Activated T-cell treated with anti-CD3 and anti-CD28 coated beads, Interleukin-2, amount 50 U/mL, for 24 hours (primary cell): ENCODE results near the gene ZNF322.
A peak's percentile ranks its signal among the peaks of the same experiment; 100 is the strongest.
"Not testable (repeated sequence)": the region's sequence is repeated elsewhere in the genome, so short reads cannot be mapped to it uniquely, and the experiment has no call there.

Experiments
- DNase-seq: peaks from one replicate; pipeline ENCODE4 v3.0.0-alpha.2; 2020
- H3K27ac Mint-ChIP-seq: 2 replicates; pipeline ENCODE4 v1.8.0; 2020; ENCODE audit warnings: mild to moderate bottlenecking, mixed read lengths
- H3K27me3 Mint-ChIP-seq: 2 replicates; pipeline ENCODE4 v1.8.0; 2020; ENCODE audit warnings: mixed read lengths
- H3K36me3 Mint-ChIP-seq: 2 replicates; pipeline ENCODE4 v1.8.0; 2020; ENCODE audit warnings: low read depth, mixed read lengths
- H3K4me1 Mint-ChIP-seq: 2 replicates; pipeline ENCODE4 v1.8.0; 2020; ENCODE audit warnings: low read depth, mixed read lengths
- H3K4me3 Mint-ChIP-seq: 2 replicates; pipeline ENCODE4 v1.8.0; 2020; ENCODE audit warnings: mild to moderate bottlenecking, moderate library complexity, mixed read lengths
- H3K9me3 Mint-ChIP-seq: 2 replicates; pipeline ENCODE4 v1.8.0; 2020; ENCODE audit warnings: mixed read lengths

Gene ZNF322, protein sequence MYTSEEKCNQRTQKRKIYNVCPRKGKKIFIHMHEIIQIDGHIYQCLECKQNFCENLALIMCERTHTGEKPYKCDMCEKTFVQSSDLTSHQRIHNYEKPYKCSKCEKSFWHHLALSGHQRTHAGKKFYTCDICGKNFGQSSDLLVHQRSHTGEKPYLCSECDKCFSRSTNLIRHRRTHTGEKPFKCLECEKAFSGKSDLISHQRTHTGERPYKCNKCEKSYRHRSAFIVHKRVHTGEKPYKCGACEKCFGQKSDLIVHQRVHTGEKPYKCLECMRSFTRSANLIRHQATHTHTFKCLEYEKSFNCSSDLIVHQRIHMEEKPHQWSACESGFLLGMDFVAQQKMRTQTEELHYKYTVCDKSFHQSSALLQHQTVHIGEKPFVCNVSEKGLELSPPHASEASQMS

DNA sequence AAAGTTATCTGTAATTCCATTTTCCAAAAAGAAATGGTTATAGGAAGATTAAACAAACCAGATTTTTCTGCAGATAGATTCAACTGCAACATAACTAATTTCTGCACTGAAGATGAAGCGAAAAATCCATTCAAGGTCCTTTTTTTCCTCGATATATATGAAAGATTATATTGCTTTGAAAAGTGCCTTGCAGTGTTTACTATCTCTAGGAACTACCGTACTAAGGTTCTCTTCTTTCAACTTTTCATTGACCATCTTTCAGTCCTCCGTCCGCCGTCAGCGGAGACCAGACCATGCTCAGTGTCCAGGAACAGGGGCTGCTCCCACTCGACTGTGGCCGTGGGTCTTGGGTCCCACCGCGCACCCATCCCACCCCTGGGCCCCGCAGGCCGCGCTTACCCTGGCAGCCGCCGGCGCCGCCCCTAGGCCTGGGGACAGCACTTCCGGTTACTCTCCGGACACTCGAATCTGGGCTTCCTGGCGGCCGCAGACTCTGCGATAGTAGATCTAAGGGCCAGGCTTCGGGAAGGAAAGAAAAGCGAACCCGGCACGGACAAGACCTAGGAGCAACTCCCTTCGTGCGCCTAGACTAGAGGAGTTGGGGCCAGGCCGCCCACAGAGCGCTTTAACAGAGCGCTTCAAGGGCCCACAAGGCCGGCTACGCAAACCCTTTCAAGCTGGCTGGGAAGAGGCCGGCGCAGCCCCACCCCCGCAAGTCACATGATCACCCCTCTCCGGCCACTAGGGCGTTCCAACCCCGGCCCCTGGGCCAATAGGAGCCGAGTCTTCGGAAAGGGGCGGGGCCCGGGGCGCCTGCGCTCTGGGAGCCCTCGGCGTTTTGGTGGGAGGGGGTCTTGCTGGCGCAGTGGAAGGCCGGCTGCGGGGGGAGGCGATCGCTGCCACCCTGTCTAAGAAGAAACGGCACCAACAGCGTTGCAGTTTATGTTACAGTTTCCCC lies at the start of gene ZNF322:
TSS of gene ZNF322 (minus strand) at position 705 of the 958 bp plus-strand sequence. CDS start 21,193 bp downstream, outside the sequence.
- Mint-ChIP-seq H3K4me1 (peaks cover 39% of the 10 kb centered on the region), H3K27me3 (peaks cover 26% of the 10 kb centered on the region), H3K9me3 (no peaks in the 10 kb centered on the region), H3K36me3 (peaks cover 34% of the 10 kb centered on the region), H3K27ac (peak within 1 kb of the TSS; percentile 68), H3K4me3 (peak within 1 kb of the TSS; percentile 82)
- peak; percentile 92 for DNase-seq

DNA sequence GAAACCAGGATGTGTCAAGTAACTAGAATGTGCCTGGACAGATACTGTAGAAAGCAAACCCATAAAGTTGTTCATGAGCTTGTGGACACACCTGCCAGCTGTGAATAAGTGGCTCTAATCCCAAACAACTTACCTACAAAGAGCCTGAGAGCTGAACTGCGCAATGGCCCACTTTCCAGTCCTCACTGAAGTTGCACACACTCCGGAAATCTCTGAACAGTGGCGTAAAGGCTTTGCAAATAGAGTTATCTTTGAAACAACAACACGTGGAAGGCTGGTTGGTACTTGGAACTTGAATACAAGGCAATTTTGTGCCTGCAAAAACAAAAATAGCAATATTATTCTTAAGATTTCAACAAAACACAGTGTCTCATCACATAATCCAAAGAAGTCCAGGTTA lies 46.2 kb upstream of the ZNF322 start:
- not testable (repeated sequence) for DNase-seq, H3K4me3 Mint-ChIP-seq, H3K27ac Mint-ChIP-seq, H3K36me3 Mint-ChIP-seq, H3K27me3 Mint-ChIP-seq, H3K9me3 Mint-ChIP-seq, H3K4me1 Mint-ChIP-seq

DNA sequence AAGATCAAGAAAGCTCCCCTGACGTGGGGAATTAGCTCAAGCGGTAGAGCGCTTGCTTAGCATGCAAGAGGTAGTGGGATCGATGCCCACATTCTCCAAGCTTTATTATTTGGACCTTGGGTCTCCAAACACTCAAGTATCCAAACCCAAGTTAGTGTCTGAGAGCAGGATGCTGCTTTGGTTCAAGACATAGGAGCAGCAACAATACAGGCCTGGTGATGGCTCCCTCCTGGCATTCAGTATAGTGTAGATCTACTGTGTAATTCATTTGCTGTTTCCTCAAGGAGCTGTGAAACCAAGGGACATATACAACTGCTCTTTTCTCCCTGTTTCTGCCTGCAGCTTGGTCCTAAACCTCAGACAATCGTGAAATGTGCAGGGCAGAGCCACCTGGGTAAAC lies 45.8 kb upstream of the ZNF322 start:
- H3K4me1 Mint-ChIP-seq, H3K4me3 Mint-ChIP-seq, H3K36me3 Mint-ChIP-seq, H3K27ac Mint-ChIP-seq, DNase-seq, H3K27me3 Mint-ChIP-seq, H3K9me3 Mint-ChIP-seq: not testable (repeated sequence)

DNA sequence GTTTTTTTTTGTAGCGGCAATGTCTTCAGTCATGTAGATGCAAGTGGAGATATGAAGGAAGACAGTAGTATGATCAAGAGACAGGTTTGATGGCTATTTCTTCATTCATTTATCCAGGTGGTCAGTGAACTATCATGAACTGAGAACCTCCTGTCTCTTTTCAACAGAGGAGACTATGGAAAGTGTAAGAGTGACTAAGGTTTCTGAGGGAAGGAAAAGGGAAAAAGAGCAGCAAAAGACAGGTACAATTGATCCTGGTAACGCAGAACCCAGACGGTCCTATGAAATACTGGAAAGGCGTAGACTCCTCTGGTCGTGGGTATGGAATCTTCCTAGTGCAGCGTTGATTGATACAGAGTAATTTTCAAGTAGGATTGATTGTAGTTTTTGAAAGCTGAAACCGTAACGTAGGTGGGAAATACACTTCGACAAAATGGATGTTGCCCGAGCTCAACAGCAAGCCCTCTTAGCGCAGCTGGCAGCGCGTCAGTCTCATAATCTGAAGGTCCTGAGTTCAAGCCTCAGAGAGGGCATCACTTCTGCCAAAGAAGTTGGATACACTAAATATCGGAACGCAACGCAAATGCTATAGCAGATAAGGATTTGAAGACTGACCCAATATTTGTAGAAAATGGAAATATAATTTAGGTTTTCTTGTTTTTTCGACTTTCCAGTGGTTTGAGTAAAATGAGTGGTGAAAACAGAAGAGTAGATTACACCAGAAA lies 41.6 kb upstream of the ZNF322 start:
- not testable (repeated sequence) for H3K4me1 Mint-ChIP-seq, H3K9me3 Mint-ChIP-seq, H3K27ac Mint-ChIP-seq, H3K36me3 Mint-ChIP-seq, DNase-seq, H3K4me3 Mint-ChIP-seq, H3K27me3 Mint-ChIP-seq

DNA sequence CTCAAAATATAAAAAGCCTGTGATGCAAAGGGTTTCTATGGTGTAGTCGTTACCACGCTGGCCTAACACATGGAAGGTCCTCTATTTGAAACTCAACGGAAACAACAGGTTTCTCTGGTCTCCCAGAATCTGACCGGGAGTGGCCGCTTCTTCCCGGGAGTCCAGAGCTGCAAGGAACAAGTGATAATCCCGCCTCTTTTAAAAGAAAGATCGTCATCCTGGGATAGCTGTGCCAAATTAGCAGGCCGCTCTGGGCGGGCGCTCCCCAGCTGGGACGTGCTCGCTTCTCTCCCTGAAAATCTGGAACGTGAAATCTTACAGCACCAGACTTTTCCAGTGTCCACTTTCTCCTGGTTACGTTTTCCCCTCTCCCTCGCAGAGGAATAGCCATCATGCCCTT lies 38.0 kb upstream of the ZNF322 start:
- not testable (repeated sequence) for H3K4me3 Mint-ChIP-seq, H3K27ac Mint-ChIP-seq, H3K4me1 Mint-ChIP-seq, DNase-seq, H3K36me3 Mint-ChIP-seq, H3K9me3 Mint-ChIP-seq, H3K27me3 Mint-ChIP-seq

DNA sequence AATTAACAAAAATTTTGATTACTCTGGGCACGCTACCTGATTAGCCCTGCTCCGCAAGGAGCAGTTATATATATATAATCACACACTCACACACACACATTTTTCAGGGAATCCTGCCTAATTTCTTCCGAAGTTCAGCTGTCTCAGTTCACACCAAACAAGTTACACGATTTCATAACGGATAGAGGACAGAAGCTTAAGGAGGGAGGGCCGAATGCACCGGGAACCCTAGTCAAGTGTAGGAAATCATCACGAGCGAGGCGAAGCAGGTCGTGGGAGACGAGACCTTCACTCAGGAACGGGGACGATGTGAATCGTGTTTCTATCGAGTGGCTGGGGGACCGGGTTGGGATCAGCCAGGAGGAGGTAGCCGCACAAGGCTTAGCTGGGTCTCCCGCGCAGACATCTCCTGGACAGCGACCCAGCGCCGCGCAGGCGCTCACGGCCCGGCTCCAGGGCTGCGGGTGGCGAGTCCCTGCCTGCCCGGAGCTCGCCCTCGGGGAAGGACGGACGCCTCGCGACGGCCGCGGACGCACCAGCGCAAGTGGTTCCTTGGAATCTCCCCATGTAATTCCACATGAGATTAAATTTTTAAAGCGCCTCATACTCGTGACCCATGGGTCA lies 29.9 kb upstream of the ZNF322 start:
- H3K36me3 Mint-ChIP-seq, DNase-seq, H3K4me1 Mint-ChIP-seq, H3K27ac Mint-ChIP-seq, H3K9me3 Mint-ChIP-seq, H3K4me3 Mint-ChIP-seq, H3K27me3 Mint-ChIP-seq: not testable (repeated sequence)

DNA sequence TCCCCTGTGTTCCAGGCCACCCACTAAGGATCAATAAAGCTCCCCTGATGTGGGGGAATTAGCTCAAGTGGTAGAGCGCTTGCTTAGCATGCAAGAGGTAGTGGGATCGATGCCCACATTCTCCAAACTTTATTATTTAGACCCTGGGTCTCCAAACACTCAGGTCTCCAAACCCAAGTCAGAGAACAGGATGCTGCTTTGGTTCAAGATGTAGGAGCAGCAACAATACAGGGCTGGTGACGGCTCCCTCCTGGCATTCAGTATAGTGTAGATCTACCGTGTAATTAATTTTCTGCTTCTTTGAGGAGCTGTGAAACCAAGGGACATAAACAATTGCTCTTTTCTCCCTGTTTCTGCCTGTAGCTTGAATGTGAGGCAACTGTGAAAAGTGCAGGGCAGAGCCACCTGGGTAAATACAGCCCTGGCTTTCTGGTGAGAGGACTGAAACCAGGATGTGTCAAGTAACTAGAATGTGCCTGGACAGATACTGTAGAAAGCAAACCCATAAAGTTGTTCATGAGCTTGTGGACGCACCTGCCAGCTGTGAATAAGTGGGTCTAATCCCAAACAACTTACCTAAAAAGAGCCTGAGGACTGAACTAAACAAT lies 23.0 kb upstream of the ZNF322 start:
- H3K27ac Mint-ChIP-seq, H3K27me3 Mint-ChIP-seq, H3K4me1 Mint-ChIP-seq, H3K36me3 Mint-ChIP-seq, H3K4me3 Mint-ChIP-seq, H3K9me3 Mint-ChIP-seq, DNase-seq: not testable (repeated sequence)

DNA sequence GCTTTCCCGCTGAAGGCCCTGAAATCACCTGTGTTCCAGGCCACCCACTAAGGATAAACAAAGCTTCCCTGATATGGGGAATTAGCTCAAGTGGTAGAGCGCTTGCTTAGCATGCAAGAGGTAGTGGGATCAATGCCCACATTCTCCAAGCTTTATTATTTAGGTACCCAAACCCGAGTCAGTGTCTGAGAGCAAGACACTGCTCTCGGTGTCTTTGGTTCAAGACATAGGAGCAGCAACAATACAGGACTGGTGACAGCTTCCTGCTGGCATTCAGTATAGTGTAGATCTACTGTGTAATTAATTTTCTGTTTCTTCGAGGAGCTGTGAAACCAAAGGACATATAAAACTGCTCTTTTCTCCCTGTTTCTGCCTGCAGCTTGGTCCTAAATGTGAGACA lies 13.7 kb upstream of the ZNF322 start:
- not testable (repeated sequence) for H3K4me1 Mint-ChIP-seq, DNase-seq, H3K36me3 Mint-ChIP-seq, H3K4me3 Mint-ChIP-seq, H3K27ac Mint-ChIP-seq, H3K9me3 Mint-ChIP-seq, H3K27me3 Mint-ChIP-seq

DNA sequence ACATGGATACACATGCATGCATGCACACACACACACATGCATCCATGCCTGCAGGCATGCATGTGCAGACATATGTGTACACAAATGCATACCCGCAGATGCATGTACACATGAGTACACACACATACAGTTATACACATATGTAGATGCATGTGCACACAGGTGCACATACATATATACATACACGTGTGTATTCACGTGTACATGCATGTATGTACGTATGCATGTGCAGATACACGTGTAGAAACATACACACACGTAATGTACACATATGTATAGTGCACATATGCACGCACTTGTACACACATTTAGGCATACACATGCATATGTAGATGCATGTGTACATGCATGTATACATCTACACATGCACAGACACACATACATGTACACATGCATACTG lies 11.0 kb upstream of the ZNF322 start:
- H3K27me3 Mint-ChIP-seq = peaks cover 10% of the 10 kb centered on the region
- H3K27ac Mint-ChIP-seq, H3K4me1 Mint-ChIP-seq, H3K4me3 Mint-ChIP-seq, H3K9me3 Mint-ChIP-seq, DNase-seq, H3K36me3 Mint-ChIP-seq: not testable (repeated sequence)

DNA sequence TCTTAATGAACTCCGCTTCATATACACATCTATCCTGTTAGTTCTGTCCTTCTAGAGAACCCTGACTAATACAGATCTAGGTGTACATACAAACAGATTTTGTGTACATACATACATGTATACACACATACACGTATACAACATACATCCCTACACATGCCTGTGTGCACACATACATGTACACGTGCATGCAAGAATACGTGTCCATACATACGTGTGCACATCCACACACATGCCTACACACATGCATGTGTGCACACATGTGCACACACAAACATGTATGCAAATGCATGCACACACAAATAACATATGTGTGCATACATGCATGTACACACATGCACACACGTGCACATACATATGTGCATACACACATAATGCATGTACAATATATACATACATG lies 10.5 kb upstream of the ZNF322 start:
- H3K4me3 Mint-ChIP-seq, H3K4me1 Mint-ChIP-seq, H3K9me3 Mint-ChIP-seq, H3K36me3 Mint-ChIP-seq, DNase-seq, H3K27ac Mint-ChIP-seq: not testable (repeated sequence)
- peaks cover 16% of the 10 kb centered on the region for H3K27me3 Mint-ChIP-seq

DNA sequence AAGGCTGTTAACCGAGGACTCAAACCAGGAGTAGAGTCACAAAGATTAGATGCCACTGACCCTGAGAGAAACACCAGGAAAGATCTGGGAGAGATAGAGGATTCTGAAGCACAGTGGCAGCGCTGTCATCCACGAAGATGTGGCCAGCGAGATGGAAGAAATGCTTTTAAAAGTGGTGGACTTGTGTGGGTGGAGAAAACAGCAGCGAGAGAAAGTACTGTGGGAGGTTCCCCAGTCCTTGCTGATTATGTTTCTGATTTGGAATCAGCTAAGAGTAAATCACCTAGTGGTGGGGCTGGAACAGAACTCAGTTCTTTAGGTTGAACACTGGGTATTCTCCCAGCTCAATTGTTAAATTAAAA lies 435 bp upstream of the ZNF322 start:
- Mint-ChIP-seq H3K4me3 (peak overlapping the region; percentile 82), H3K27me3 (peaks cover 32% of the 10 kb centered on the region), H3K27ac (peak overlapping the region; percentile 68), H3K36me3 (peaks cover 28% of the 10 kb centered on the region), H3K9me3 (no peaks in the 10 kb centered on the region), H3K4me1 (peaks cover 36% of the 10 kb centered on the region)
- no peak for DNase-seq

DNA sequence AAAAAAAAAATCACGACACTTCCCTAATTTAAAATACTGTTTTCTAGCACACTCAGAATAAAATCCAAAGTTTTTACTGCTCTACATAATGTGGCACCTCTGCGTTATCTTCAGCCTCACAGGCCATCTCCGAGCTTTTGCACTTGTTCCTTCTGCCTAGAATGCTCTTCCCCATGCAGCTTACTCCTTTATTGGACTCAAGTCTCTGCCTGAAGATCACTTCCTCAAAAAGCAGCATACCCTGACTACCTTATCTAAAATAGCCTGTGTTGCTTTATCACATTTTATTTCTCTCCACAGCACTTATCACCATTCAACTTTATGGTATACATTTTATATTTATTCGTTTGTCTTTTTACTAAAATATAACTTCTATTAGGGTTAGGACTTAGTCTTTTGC lies 2.3 kb downstream of the ZNF322 start:
- H3K27ac Mint-ChIP-seq = no peak overlapping the region
- no peak for DNase-seq

DNA sequence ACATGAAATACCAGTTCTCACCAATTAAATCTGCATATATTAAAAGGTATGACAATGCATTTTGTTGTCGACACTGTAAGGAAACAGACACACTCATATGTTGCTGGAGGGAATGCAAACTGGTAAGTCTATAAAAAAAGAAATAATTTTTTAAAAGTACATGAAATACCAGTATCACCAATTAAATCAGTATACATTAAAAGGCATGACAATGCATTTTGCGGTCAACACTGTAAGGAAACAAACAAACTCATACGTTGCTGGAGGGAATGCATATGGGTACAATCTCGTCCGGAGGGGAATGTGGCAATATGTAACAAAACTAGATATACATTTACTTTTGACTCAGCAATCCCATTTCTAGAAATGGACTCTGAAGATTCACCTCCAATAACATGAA lies 6.5 kb downstream of the ZNF322 start:
- no peak overlapping the region for H3K27ac Mint-ChIP-seq
- no peak for DNase-seq
- H3K36me3 Mint-ChIP-seq = peaks cover 83% of the 10 kb centered on the region
- no peaks in the 10 kb centered on the region for H3K27me3 Mint-ChIP-seq
- peaks cover 14% of the 10 kb centered on the region for H3K9me3 Mint-ChIP-seq
- no peak overlapping the region for H3K4me3 Mint-ChIP-seq
- peaks cover 32% of the 10 kb centered on the region for H3K4me1 Mint-ChIP-seq

More for the DNA sequence above, 2.3 kb downstream of the ZNF322 start:
- Mint-ChIP-seq H3K27me3 (peaks cover 7% of the 10 kb centered on the region), H3K36me3 (peaks cover 51% of the 10 kb centered on the region), H3K4me3 (no peak overlapping the region), H3K4me1 (peaks cover 39% of the 10 kb centered on the region), H3K9me3 (no peaks in the 10 kb centered on the region)
